Urothelium cell line (cell line): Measurements from ENCODE around the gene SLC30A9.
A peak's percentile ranks its signal among the peaks of the same experiment; 100 is the strongest.

Experiments used
- DNase-seq: peaks from one replicate; pipeline ENCODE4 v3.0.0; 2011; ENCODE audit warnings: low spot score, mixed read lengths
- FAIRE-seq: peaks from 2 replicates; lab custom pipeline; 2011; peaks lifted over from hg19 to GRCh38; lab: Jason Lieb, UNC

The SLC30A9 gene

GRCh38 chr4:41990365-41991111 is at the start of gene SLC30A9:
Gene SLC30A9 (plus strand): TSS chr4:41990530. CDS start chr4:41990652, 122 bp downstream.
- FAIRE-seq (peak; percentile 99), DNase-seq (peak; percentile 98)

GRCh38 chr4:41940834-41941233 is 49.5 kb upstream of the SLC30A9 start:
- no peak for FAIRE-seq

DNA sequence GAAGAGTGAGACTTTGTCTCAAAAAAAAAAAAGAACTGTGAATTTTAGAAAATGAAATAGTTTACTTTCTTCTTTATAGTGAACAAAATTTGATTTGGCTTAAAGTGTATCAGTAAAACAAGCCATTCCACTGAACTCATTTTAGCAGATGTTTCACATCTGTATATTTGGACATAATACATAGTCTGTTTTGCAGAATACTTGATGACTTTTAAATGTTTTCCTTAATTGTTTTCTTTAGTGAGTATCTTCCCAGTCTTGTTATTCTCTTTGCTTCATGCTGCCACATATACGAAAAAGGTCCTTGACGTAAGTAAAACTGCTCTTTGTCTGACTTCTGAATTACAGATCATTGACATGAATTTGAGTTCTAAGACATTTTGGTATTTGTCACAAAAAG is 46.8 kb upstream of the SLC30A9 start:
- no peak for FAIRE-seq
- DNase-seq: no peak

More at GRCh38 chr4:41940834-41941233, 49.5 kb upstream of the SLC30A9 start:
- DNase-seq: no peak

DNA sequence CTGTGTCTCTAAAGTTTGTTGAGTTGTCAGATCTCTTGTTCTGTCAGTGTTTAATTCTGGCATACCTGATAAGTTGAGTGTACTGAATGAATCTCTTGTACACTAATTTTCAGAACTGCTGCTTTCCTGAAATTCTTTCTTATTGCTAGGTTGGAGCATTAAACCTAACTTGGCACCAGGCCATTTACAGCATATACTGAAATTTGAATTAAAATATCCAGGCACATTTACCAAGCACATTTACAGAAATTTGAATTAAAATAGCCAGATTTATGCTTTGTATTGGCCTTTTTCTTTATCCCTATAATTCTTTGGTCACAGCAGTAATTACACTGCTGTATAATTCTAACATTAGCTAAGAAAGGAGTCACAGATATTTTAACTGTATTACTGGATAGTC is 46.2 kb upstream of the SLC30A9 start:
- DNase-seq (no peak), FAIRE-seq (no peak)

DNA sequence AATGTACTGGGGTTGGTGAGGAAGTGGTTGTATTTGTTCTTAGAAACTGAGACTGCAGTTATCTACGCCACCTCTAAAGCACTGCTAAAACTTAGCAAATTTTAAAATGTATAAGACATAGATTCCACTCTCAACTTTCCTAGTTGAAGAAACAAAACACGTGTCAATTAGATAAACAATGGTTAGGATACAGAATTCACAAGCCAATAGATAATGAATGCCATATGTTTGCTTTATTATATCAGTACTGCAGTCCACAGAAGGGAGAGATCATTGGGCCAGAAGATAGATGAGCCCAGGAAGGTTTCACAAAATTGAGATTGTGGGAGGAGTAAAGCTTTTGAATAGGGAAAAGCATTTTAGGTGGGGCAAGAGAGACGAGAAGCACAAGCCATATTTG is 40.8 kb upstream of the SLC30A9 start:
- DNase-seq (no peak), FAIRE-seq (no peak)

GRCh38 chr4:41957634-41958033 is 32.7 kb upstream of the SLC30A9 start:
- DNase-seq: peak; percentile 23
- no peak for FAIRE-seq

DNA sequence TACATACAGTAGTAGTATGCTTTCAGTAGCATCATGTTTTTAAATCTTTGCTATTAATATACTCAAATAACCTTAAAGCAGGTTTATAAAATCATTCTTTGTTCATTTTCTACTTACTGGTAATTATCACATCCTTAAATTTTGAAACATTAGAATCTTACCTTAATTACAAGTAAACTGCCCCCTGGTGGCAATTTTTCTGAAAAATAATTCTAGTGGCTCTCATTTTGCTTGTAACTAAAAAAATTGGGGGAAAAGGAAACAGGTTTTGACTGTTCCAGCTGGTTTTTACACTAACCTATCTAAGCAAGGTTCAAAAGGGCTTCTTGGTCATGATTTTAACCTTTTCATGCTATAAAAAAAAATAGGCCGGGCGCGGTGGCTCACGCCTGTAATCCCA is 27.2 kb upstream of the SLC30A9 start:
- no peak for DNase-seq
- no peak for FAIRE-seq

GRCh38 chr4:41964401-41964800 is 25.9 kb upstream of the SLC30A9 start:
- no peak for FAIRE-seq
- DNase-seq: no peak

DNA sequence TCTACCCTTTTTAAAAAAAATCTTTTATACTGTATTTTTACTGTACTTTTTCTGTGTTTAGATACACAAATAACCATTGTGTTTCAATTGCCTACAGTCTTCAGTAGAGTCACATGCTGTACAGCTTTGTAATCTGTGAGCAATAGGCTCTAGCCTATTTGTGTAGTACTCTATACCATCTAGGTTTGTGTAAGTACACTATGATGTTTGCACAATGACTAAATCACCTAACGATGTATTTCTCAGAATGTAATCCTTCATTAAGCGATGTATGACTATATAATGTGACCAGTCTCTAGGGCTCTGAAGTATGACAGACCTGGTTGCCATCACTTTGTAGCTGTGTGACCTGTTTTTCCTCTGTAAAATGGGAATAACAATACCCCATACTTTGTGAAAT is 22.9 kb upstream of the SLC30A9 start:
- FAIRE-seq: no peak
- DNase-seq: no peak

- FAIRE-seq: no peak
Observed at GRCh38 chr4:41969671-41970070, 20.7 kb upstream of the SLC30A9 start.

GRCh38 chr4:41975341-41975740 is 15.0 kb upstream of the SLC30A9 start:
- FAIRE-seq: no peak
- no peak for DNase-seq

More at GRCh38 chr4:41969671-41970070, 20.7 kb upstream of the SLC30A9 start:
- DNase-seq: no peak

GRCh38 chr4:41976775-41977516 is 13.4 kb upstream of the SLC30A9 start:
- FAIRE-seq: no peak

DNA sequence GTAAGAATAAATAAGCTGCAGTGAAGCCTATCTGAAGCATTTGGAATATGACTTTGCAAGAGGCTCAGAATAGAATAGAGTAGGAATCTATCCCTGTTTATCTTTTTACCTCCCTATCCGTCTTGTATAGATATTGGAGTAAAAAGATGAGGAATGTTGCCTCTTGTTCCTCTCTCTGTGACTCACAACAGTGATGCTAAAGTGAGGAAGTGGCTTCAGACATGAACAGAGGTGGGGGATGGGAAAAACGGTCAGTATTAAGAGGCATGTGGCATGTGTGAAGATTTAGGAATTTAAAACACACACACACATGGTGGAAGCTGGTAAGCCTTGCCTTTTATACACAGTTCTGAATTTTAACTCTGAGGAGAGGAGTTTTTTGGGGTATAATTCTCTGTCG is 12.6 kb upstream of the SLC30A9 start:
- DNase-seq (peak; percentile 26), FAIRE-seq (no peak)

More at GRCh38 chr4:41976775-41977516, 13.4 kb upstream of the SLC30A9 start:
- no peak for DNase-seq

GRCh38 chr4:41981456-41981855 is 8.9 kb upstream of the SLC30A9 start, which contains the start of gene DCAF4L1:
Gene DCAF4L1 (plus strand): TSS chr4:41981756. CDS start chr4:41981793, 37 bp downstream.
- no peak for FAIRE-seq
- DNase-seq: no peak

DNA sequence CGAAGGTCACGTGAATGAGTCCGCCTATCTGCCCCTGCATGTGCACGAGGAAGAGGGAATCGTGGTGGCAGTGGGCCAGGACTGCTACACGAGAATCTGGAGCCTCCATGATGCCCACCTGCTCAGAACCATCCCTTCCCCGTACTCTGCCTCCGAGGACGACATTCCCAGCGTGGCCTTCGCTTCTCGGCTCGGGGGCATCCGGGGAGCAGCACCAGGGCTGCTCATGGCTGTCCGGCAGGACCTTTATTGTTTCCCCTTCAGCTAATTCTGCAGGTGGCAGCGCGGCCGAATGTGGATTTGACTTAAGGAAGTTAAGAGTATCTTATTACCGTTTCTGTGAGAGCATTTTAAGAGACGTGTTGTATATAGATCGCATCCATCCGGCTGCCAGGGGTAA is 7.6 kb upstream of the SLC30A9 start:
- FAIRE-seq: no peak
- no peak for DNase-seq

- no peak for FAIRE-seq
- DNase-seq: no peak
Observed at GRCh38 chr4:41985151-41985550, 5.2 kb upstream of the SLC30A9 start.

DNA sequence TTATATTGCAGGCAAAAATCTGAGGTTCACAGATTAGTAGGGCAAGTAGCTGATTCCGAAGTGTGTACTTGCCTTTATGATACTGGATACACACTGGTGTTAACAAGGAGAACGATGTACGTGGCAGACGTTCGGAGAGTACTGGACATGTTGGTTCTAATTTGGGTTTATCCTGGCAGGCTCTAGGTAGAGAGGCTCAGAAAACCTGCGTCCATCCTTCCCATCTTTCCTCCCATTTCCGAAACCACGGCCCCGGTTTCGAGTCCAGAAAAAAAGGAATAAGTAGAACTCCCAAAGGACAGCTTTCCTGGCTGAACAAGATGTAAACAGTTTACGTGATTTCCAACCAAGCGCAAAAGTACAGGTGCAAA is 351 bp upstream of the SLC30A9 start:
- FAIRE-seq: no peak

GRCh38 chr4:41991916-41992767 is 1.8 kb downstream of the SLC30A9 start:
- FAIRE-seq: no peak
- DNase-seq: no peak

More for the DNA sequence above, 351 bp upstream of the SLC30A9 start:
- no peak for DNase-seq

GRCh38 chr4:41992967-41993857 is 2.9 kb downstream of the SLC30A9 start:
- FAIRE-seq (no peak), DNase-seq (no peak)

DNA sequence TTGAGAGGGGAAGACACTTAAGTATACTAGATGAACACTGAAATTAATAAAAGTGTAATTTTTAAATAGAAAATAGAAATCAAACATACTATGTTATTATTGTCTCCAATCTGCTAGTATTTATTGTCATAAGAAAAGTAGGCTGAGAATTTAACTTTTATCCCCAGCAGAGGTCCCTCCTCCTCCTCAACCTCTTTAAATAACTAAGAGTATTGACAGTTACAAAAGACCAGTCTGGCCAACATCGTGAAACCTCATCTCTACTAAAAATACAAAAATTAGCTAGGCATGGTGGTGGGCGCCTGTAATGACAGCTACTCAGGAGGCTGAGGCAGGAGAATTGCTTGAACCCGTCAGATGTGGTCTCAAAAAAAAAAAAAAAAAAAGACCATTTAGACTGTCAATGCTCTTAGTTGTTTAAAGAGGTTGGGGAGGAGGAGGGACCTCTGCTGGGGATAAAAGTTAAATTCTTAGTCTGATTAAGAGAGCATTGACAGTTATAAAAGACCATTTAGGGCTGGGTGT is 4.2 kb downstream of the SLC30A9 start:
- DNase-seq (no peak), FAIRE-seq (no peak)
